OCI-LY7 (cell line): ENCODE data around the gene MOGAT3. TPM values are rescaled to one million over a fixed set of nuclear protein-coding genes. Genes with fewer than 3 reads are reported as not detected.

ENCODE experiments used
- BruUV-seq: library from RNA; stranded (reverse); fragments of 400-500 nt; replicated peaks from 2 replicates; lab custom pipeline; 2021; lab: Mats Ljungman, UMichigan
- CTCF ChIA-PET: fragments of 300-600 bp; sonication (Branson Sonifier 250); formaldehyde crosslinking; loops from one replicate; lab custom pipeline; 2022; ENCODE audit warnings: antibody characterized with exemption; ENCODE audit not compliant: unreplicated experiment; lab: Charles Lee
- POLR2A ChIA-PET: fragments of 300-600 bp; sonication (Branson Sonifier 250); formaldehyde crosslinking; loops from one replicate; lab custom pipeline; 2022; ENCODE audit warnings: antibody characterized with exemption; lab: Charles Lee
- DNase-seq: peaks from one replicate; pipeline ENCODE4 v3.0.0-alpha.2; 2015; ENCODE audit warnings: low spot score
- H2AFZ ChIP-seq: fragments of 200-600 bp; sonication (generic), shearing (Covaris generic); 2 replicates; pipeline ENCODE4 v1.6.1; 2014; ENCODE audit warnings: mild to moderate bottlenecking, antibody characterized with exemption, low read length, moderate library complexity
- H3K27ac ChIP-seq: fragments of 200-600 bp; sonication (generic); 2 replicates; pipeline ENCODE4 v1.5.1; 2014; ENCODE audit warnings: mixed run types, low read depth, mild to moderate bottlenecking, moderate library complexity, low read length, inconsistent platforms; ENCODE audit not compliant: poor library complexity, severe bottlenecking
- H3K36me3 ChIP-seq: fragments of 200-600 bp; sonication (generic); 2 replicates; pipeline ENCODE4 v1.6.1; 2014; ENCODE audit warnings: mild to moderate bottlenecking, antibody characterized with exemption, low read length, moderate library complexity, mixed read lengths; ENCODE audit not compliant: insufficient read depth
- H3K4me1 ChIP-seq: fragments of 200-600 bp; sonication (generic); 2 replicates; pipeline ENCODE4 v1.5.1; 2014; ENCODE audit warnings: mild to moderate bottlenecking, low read length; ENCODE audit not compliant: insufficient read depth, poor library complexity, severe bottlenecking
- H3K4me2 ChIP-seq: fragments of 200-600 bp; sonication (generic); 2 replicates; pipeline ENCODE4 v1.6.1; 2014; ENCODE audit warnings: mild to moderate bottlenecking, low read length
- H3K4me3 ChIP-seq: fragments of 200-600 bp; sonication (generic); 2 replicates; pipeline ENCODE4 v1.5.1; 2014; ENCODE audit warnings: mild to moderate bottlenecking, low read depth, low read length; ENCODE audit not compliant: poor library complexity, severe bottlenecking
- H3K79me2 ChIP-seq: fragments of 200-600 bp; sonication (generic); 2 replicates; pipeline ENCODE4 v1.6.1; 2016; ENCODE audit warnings: low read depth, mild to moderate bottlenecking, low read length, moderate library complexity, mixed read lengths; ENCODE audit not compliant: insufficient read depth
- H3K9me2 ChIP-seq: fragments of 200-600 bp; sonication (generic); 2 replicates; pipeline ENCODE4 v1.6.1; 2016; ENCODE audit warnings: mild to moderate bottlenecking, low read length, mixed read lengths; ENCODE audit not compliant: insufficient read depth
- H3K9me3 ChIP-seq: fragments of 200-600 bp; sonication (generic); 2 replicates; pipeline ENCODE4 v1.6.1; 2014; ENCODE audit warnings: mild to moderate bottlenecking, mixed run types, low read length, mixed read lengths
- H4K20me1 ChIP-seq: fragments of 200-600 bp; sonication (generic); 2 replicates; pipeline ENCODE4 v1.6.1; 2014; ENCODE audit warnings: mild to moderate bottlenecking, antibody characterized with exemption, low read length, moderate library complexity, mixed read lengths; ENCODE audit not compliant: insufficient read depth
- CTCF ChIP-seq: fragments of 200-600 bp; sonication (generic); conservative IDR thresholded peaks from 2 replicates; pipeline ENCODE4 v1.5.1; 2014; ENCODE audit warnings: mild to moderate bottlenecking, antibody characterized with exemption, low read length, moderate library complexity, mixed read lengths
- EZH2phosphoT487 ChIP-seq: fragments of 200-600 bp; sonication (generic); IDR thresholded peaks from 2 replicates; pipeline ENCODE4 v1.6.1; 2018; ENCODE audit warnings: low read depth, borderline replicate concordance, mild to moderate bottlenecking, mixed run types, antibody characterized with exemption, low read length, moderate library complexity, mixed read lengths
- intact Hi-C: fragments of 100-400 bp; cut with micrococcal nuclease; formaldehyde crosslinking; loops from one replicate; pipeline ENCODE4 v1.10.0; 2022; ENCODE audit not compliant: unreplicated experiment
- total RNA-seq, 2 experiments: library from RNA; depleted of rRNA in 1 of 2; stranded (reverse); fragments of >200 nt in 1 of 2; shearing (Covaris generic) in 1 of 2; gene quantifications; 2 replicates each; pipeline ENCODE4 v1.2.3, GENCODE V29; 2014 to 2022

MOGAT3 gene
- total RNA-seq, 2 experiments from 2014 or later, result not detected

- no peaks in the 10 kb centered on the region for H4K20me1 ChIP-seq
- DNase-seq, result no peak
- H3K9me2 ChIP-seq, result no peaks in the 10 kb centered on the region
- H3K4me1 ChIP-seq, result no peaks in the 10 kb centered on the region
- TF ChIP-seq CTCF, result no peak
- TF ChIP-seq EZH2phosphoT487, result no peak
- no peak overlapping the region for H3K4me2 ChIP-seq
- ChIA-PET POLR2A (no interaction called here), CTCF (no interaction called here)
- no TSS peak for BruUV-seq
- peaks cover 33% of the 10 kb centered on the region; the same call in 1 of the 2 replicates for H3K36me3 ChIP-seq
- intact Hi-C loops, result no loop called here
- no peaks in the 10 kb centered on the region for H3K79me2 ChIP-seq
- H3K4me3 ChIP-seq, result no peak overlapping the region
- H3K9me3 ChIP-seq, result no peaks in the 10 kb centered on the region
- no peak overlapping the region for H3K27ac ChIP-seq
- no peak overlapping the region for H2AFZ ChIP-seq
Measured at GRCh38 chr7:101236292-101236835, 35.5 kb upstream of the MOGAT3 start.

GRCh38 chr7:101235522-101235921 is 34.7 kb upstream of the MOGAT3 start:
- no TSS peak for BruUV-seq

More at GRCh38 chr7:101235522-101235921, 34.7 kb upstream of the MOGAT3 start:
- H4K20me1 ChIP-seq, result no peaks in the 10 kb centered on the region
- no peak overlapping the region for H2AFZ ChIP-seq
- H3K9me2 ChIP-seq, result no peaks in the 10 kb centered on the region
- H3K4me3 ChIP-seq, result no peak overlapping the region
- ChIA-PET CTCF (no interaction called here), POLR2A (no interaction called here)
- no peaks in the 10 kb centered on the region for H3K4me1 ChIP-seq
- no peak overlapping the region for H3K4me2 ChIP-seq
- intact Hi-C loops, result no loop called here
- H3K79me2 ChIP-seq, result no peaks in the 10 kb centered on the region
- no peak for TF ChIP-seq CTCF
- no peak for TF ChIP-seq EZH2phosphoT487
- H3K9me3 ChIP-seq, result no peaks in the 10 kb centered on the region
- H3K27ac ChIP-seq, result no peak overlapping the region
- DNase-seq, result no peak
- peaks cover 26% of the 10 kb centered on the region; the same call in 1 of the 2 replicates for H3K36me3 ChIP-seq
